Caco-2 (cell line): ENCODE results near the gene TYRP1. TPM values are rescaled to one million over a fixed set of nuclear protein-coding genes. Genes with fewer than 3 reads are reported as not detected.
A peak's percentile ranks its signal among the peaks of the same experiment; 100 is the strongest.

Source experiments
- BruUV-seq: library from RNA; stranded (reverse); fragments of 400-500 nt; replicated peaks from 2 replicates; lab custom pipeline; 2021; lab: Mats Ljungman, UMichigan
- CTCF ChIA-PET: fragments of 300-600 bp; sonication (Branson Sonifier 250); formaldehyde crosslinking; loops from one replicate; lab custom pipeline; 2022; ENCODE audit warnings: antibody characterized with exemption; lab: Charles Lee
- POLR2A ChIA-PET: fragments of 300-600 bp; sonication (Branson Sonifier 250); formaldehyde crosslinking; loops from one replicate; lab custom pipeline; 2022; ENCODE audit warnings: antibody characterized with exemption; lab: Charles Lee
- DNase-seq, 2 experiments: peaks; one replicate each; pipeline versions ENCODE4 v3.0.0 to v3.0.0-alpha.2; 2020 to 2022
- H3K27me3 ChIP-seq: replicated peaks from 2 replicates; pipeline ENCODE4 v1.6.0; 2011; ENCODE audit warnings: low read length; ENCODE audit not compliant: control insufficient read depth, insufficient read depth
- H3K36me3 ChIP-seq: 2 replicates; pipeline ENCODE4 v1.5.1; 2011; ENCODE audit warnings: low read length; ENCODE audit not compliant: control insufficient read depth, insufficient read depth
- H3K4me1 ChIP-seq: fragments of 250-450 bp; sonication (Bioruptor Pico); 2 replicates; pipeline ENCODE4 v1.5.1; 2020; ENCODE audit warnings: mild to moderate bottlenecking
- H3K4me3 ChIP-seq: 2 replicates; pipeline ENCODE4 v1.5.1; 2011; ENCODE audit warnings: low read depth, mild to moderate bottlenecking, control low read depth, low read length
- H3K9me3 ChIP-seq: fragments of 250-450 bp; sonication (Bioruptor Pico); 2 replicates; pipeline ENCODE4 v1.5.1; 2020; ENCODE audit warnings: mild to moderate bottlenecking, moderate library complexity
- H3K27ac Mint-ChIP-seq: one replicate; pipeline ENCODE4 v1.8.0; 2022; ENCODE audit warnings: mixed read lengths; ENCODE audit not compliant: unreplicated experiment
- H3K27me3 Mint-ChIP-seq: one replicate; pipeline ENCODE4 v1.8.0; 2022; ENCODE audit warnings: mixed read lengths; ENCODE audit not compliant: insufficient read depth, unreplicated experiment
- H3K36me3 Mint-ChIP-seq: one replicate; pipeline ENCODE4 v1.8.0; 2022; ENCODE audit warnings: mild to moderate bottlenecking, mixed read lengths; ENCODE audit not compliant: insufficient read depth, unreplicated experiment
- H3K4me1 Mint-ChIP-seq: one replicate; pipeline ENCODE4 v1.8.0; 2022; ENCODE audit warnings: low read depth, mixed read lengths; ENCODE audit not compliant: unreplicated experiment
- H3K4me3 Mint-ChIP-seq: one replicate; pipeline ENCODE4 v1.8.0; 2022; ENCODE audit warnings: mild to moderate bottlenecking, moderate library complexity, mixed read lengths; ENCODE audit not compliant: unreplicated experiment
- H3K9me3 Mint-ChIP-seq: one replicate; pipeline ENCODE4 v1.8.0; 2022; ENCODE audit warnings: mixed read lengths; ENCODE audit not compliant: unreplicated experiment
- CTCF ChIP-seq, 2 experiments: fragments of 200-600 bp in 1 of 2; IDR thresholded peaks; 1 replicate in 1 of 2; 2 replicates in 1 of 2; pipeline versions ENCODE4 v1.5.1 to v1.8.0; 2011 to 2022; ENCODE audit warnings: antibody characterized with exemption in 1 of 2, control low read depth in 1 of 2, inconsistent platforms in 1 of 2, low read depth in 1 of 2, low read length in 1 of 2, mild to moderate bottlenecking in 1 of 2, moderate library complexity in 1 of 2; ENCODE audit not compliant: insufficient read depth in 1 of 2, severe bottlenecking in 1 of 2, unreplicated experiment in 1 of 2
- intact Hi-C: fragments of 100-400 bp; cut with micrococcal nuclease; formaldehyde crosslinking; loops from one replicate; pipeline ENCODE4 v1.10.0; 2022; ENCODE audit not compliant: unreplicated experiment
- total RNA-seq: library from RNA; stranded (reverse); gene quantifications from 2 replicates; pipeline ENCODE4 v1.2.3, GENCODE V29; 2022

TYRP1 gene
- total RNA-seq, 1 experiment from 2014 or later, result not detected

- BruUV-seq, result no TSS peak
- Mint-ChIP-seq H3K4me1 (no peaks in the 10 kb centered on the region), H3K9me3 (no peaks in the 10 kb centered on the region), H3K27me3 (no peaks in the 10 kb centered on the region), H3K27ac (no peak overlapping the region), H3K4me3 (no peak overlapping the region), H3K36me3 (no peaks in the 10 kb centered on the region)
- H3K4me1 ChIP-seq, result no peaks in the 10 kb centered on the region
- no peak for TF ChIP-seq CTCF (IDR thresholded peaks at IDR 0.05; ENCODE audit: insufficient read depth in 1 of 2, low read depth in 1 of 2, low read length in 1 of 2, severe bottlenecking in 1 of 2, unreplicated experiment in 1 of 2)
- no peaks in the 10 kb centered on the region for H3K27me3 ChIP-seq
- POLR2A ChIA-PET, result no interaction called here
- H3K9me3 ChIP-seq, result no peaks in the 10 kb centered on the region
- no peak overlapping the region for H3K4me3 ChIP-seq
- CTCF ChIA-PET, result no interaction called here
- intact Hi-C loops, result no loop called here
- no peak for DNase-seq
- no peaks in the 10 kb centered on the region for H3K36me3 ChIP-seq
Observed at GRCh38 chr9:12659220-12659619, 34.0 kb upstream of the TYRP1 start.

- Mint-ChIP-seq H3K36me3 (no peaks in the 10 kb centered on the region), H3K4me1 (no peaks in the 10 kb centered on the region), H3K27me3 (no peaks in the 10 kb centered on the region), H3K27ac (no peak overlapping the region), H3K4me3 (no peak overlapping the region), H3K9me3 (no peaks in the 10 kb centered on the region)
- Histone ChIP-seq H3K9me3 (no peaks in the 10 kb centered on the region), H3K27me3 (no peaks in the 10 kb centered on the region), H3K4me1 (no peaks in the 10 kb centered on the region), H3K4me3 (no peak overlapping the region), H3K36me3 (no peaks in the 10 kb centered on the region)
- DNase-seq, result no peak
- peak; percentile 17 to 20 for TF ChIP-seq CTCF (IDR thresholded peaks at IDR 0.05; ENCODE audit: insufficient read depth in 1 of 2, low read depth in 1 of 2, low read length in 1 of 2, severe bottlenecking in 1 of 2, unreplicated experiment in 1 of 2)
- CTCF ChIA-PET, result no interaction called here
- intact Hi-C loops, result no loop called here
- POLR2A ChIA-PET, result no interaction called here
- BruUV-seq, result no TSS peak
Observed at GRCh38 chr9:12666813-12667212, 26.4 kb upstream of the TYRP1 start.

GRCh38 chr9:12667892-12668291 is 25.3 kb upstream of the TYRP1 start:
- Mint-ChIP-seq H3K4me3 (no peak overlapping the region), H3K36me3 (no peaks in the 10 kb centered on the region), H3K27ac (no peak overlapping the region), H3K4me1 (no peaks in the 10 kb centered on the region), H3K9me3 (no peaks in the 10 kb centered on the region), H3K27me3 (no peaks in the 10 kb centered on the region)
- H3K27me3 ChIP-seq, result no peaks in the 10 kb centered on the region
- intact Hi-C loops, result no loop called here
- BruUV-seq, result no TSS peak
- no peak overlapping the region for H3K4me3 ChIP-seq
- H3K36me3 ChIP-seq, result no peaks in the 10 kb centered on the region
- H3K9me3 ChIP-seq, result no peaks in the 10 kb centered on the region
- CTCF ChIA-PET, result no interaction called here
- TF ChIP-seq CTCF (IDR thresholded peaks at IDR 0.05; ENCODE audit: insufficient read depth in 1 of 2, low read depth in 1 of 2, low read length in 1 of 2, severe bottlenecking in 1 of 2, unreplicated experiment in 1 of 2), result no peak
- no peaks in the 10 kb centered on the region for H3K4me1 ChIP-seq
- DNase-seq, result no peak
- POLR2A ChIA-PET, result no interaction called here
